A673 (cell line): ENCODE results near the gene CEACAM5.

ENCODE experiments used
- EZH2 ChIP-seq: fragments of 200-600 bp; sonication (generic); IDR thresholded peaks from 2 replicates; pipeline ENCODE4 v1.6.1; 2017; ENCODE audit warnings: borderline replicate concordance, low read depth, mild to moderate bottlenecking, mixed read lengths, antibody characterized with exemption, low read length; ENCODE audit not compliant: poor library complexity, severe bottlenecking
- TF ChIP-seq, protein P1 (sequence below): fragments of 300-800, 200-600 bp; sonication (generic); conservative IDR thresholded peaks from 2 replicates; pipeline ENCODE4 v1.5.1; 2017; ENCODE audit warnings: low read depth, mild to moderate bottlenecking, antibody characterized with exemption, low read length, moderate library complexity, mixed read lengths

DNA sequence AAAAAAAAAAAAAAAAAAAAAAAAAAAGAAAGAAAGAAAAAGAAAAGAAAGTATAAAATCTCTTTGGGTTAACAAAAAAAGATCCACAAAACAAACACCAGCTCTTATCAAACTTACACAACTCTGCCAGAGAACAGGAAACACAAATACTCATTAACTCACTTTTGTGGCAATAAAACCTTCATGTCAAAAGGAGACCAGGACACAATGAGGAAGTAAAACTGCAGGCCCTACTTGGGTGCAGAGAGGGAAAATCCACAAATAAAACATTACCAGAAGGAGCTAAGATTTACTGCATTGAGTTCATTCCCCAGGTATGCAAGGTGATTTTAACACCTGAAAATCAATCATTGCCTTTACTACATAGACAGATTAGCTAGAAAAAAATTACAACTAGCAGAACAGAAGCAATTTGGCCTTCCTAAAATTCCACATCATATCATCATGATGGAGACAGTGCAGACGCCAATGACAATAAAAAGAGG lies 9.6 kb upstream of the CEACAM5 start:
- TF ChIP-seq, protein P1, sequence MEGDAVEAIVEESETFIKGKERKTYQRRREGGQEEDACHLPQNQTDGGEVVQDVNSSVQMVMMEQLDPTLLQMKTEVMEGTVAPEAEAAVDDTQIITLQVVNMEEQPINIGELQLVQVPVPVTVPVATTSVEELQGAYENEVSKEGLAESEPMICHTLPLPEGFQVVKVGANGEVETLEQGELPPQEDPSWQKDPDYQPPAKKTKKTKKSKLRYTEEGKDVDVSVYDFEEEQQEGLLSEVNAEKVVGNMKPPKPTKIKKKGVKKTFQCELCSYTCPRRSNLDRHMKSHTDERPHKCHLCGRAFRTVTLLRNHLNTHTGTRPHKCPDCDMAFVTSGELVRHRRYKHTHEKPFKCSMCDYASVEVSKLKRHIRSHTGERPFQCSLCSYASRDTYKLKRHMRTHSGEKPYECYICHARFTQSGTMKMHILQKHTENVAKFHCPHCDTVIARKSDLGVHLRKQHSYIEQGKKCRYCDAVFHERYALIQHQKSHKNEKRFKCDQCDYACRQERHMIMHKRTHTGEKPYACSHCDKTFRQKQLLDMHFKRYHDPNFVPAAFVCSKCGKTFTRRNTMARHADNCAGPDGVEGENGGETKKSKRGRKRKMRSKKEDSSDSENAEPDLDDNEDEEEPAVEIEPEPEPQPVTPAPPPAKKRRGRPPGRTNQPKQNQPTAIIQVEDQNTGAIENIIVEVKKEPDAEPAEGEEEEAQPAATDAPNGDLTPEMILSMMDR = no peak
- TF ChIP-seq EZH2 = no peak
